IMR-90 (cell line): ENCODE measurements around the gene MICAL3. TPM values are rescaled to one million over a fixed set of nuclear protein-coding genes. Genes with fewer than 3 reads are reported as not detected.

Experiments
- ATAC-seq: fragments of 200-7000 bp; cut with Tn5 transposase; 2 replicates; pipeline ENCODE4 v1.9.1; 2020; ENCODE audit warnings: low read depth, mild to moderate bottlenecking, moderate library complexity
- BruUV-seq: library from RNA; stranded (reverse); fragments of 400-500 nt; replicated peaks from 2 replicates; lab custom pipeline; 2021; lab: Mats Ljungman, UMichigan
- CTCF ChIA-PET: fragments of 300-600 bp; formaldehyde crosslinking; extraction: SDS; loops from one replicate; lab custom pipeline; 2021; ENCODE audit warnings: antibody characterized with exemption; lab: Yijun Ruan, JAX
- POLR2A ChIA-PET: fragments of 300-600 bp; sonication (Branson Sonifier 250); formaldehyde crosslinking; loops from one replicate; lab custom pipeline; 2022; ENCODE audit warnings: antibody characterized with exemption; ENCODE audit not compliant: unreplicated experiment; lab: Charles Lee
- DNase-seq: peaks from one replicate; pipeline ENCODE4 v3.0.0; 2013
- H2AFZ ChIP-seq: replicated peaks from 2 replicates; pipeline ENCODE3; 2013; ENCODE audit warnings: low read length, mild to moderate bottlenecking; ENCODE audit not compliant: poor library complexity
- H2AK5ac ChIP-seq: 2 replicates; pipeline ENCODE4 v1.6.1; 2013; ENCODE audit warnings: low read depth, low read length, inconsistent platforms
- H2AK9ac ChIP-seq: replicated peaks from 2 replicates; pipeline ENCODE3; 2013; ENCODE audit warnings: mild to moderate bottlenecking, low read depth, low read length, moderate library complexity; ENCODE audit not compliant: poor library complexity
- H2BK120ac ChIP-seq: 2 replicates; pipeline ENCODE4 v1.6.1; 2013; ENCODE audit warnings: low read depth, low read length, inconsistent platforms
- H2BK15ac ChIP-seq: 3 replicates; pipeline ENCODE4 v1.6.1; 2013; ENCODE audit warnings: low read depth, low read length, inconsistent platforms
- H2BK20ac ChIP-seq: 2 replicates; pipeline ENCODE4 v1.6.1; 2013; ENCODE audit warnings: low read depth, mild to moderate bottlenecking, inconsistent platforms, low read length, moderate library complexity
- H2BK5ac ChIP-seq: 2 replicates; pipeline ENCODE4 v1.6.1; 2013; ENCODE audit warnings: mild to moderate bottlenecking, low read depth, low read length, inconsistent platforms; ENCODE audit not compliant: poor library complexity, severe bottlenecking
- H3K14ac ChIP-seq: replicated peaks from 2 replicates; pipeline ENCODE4 v1.6.1; 2013; ENCODE audit warnings: low read depth, low read length, inconsistent platforms
- H3K18ac ChIP-seq: 2 replicates; pipeline ENCODE4 v1.6.1; 2013; ENCODE audit warnings: low read depth, low read length, control low read depth
- H3K23ac ChIP-seq: 2 replicates; pipeline ENCODE4 v1.6.1; 2013; ENCODE audit warnings: low read depth, low read length, inconsistent platforms
- H3K27ac ChIP-seq: 2 replicates; pipeline ENCODE4 v1.5.1; 2013; ENCODE audit warnings: mild to moderate bottlenecking, control low read depth, low read length; ENCODE audit not compliant: insufficient read depth
- H3K27me3 ChIP-seq: 2 replicates; pipeline ENCODE4 v1.6.1; 2013; ENCODE audit warnings: low read length; ENCODE audit not compliant: control insufficient read depth, insufficient read depth
- H3K36me3 ChIP-seq: 2 replicates; pipeline ENCODE4 v1.6.1; 2013; ENCODE audit warnings: low read length, mixed read lengths; ENCODE audit not compliant: control insufficient read depth, insufficient read depth
- H3K4ac ChIP-seq: 2 replicates; pipeline ENCODE4 v1.6.1; 2013; ENCODE audit warnings: low read depth, low read length, inconsistent platforms
- H3K4me1 ChIP-seq: 2 replicates; pipeline ENCODE4 v1.6.1; 2013; ENCODE audit warnings: low read length, mixed read lengths; ENCODE audit not compliant: control insufficient read depth, insufficient read depth
- H3K4me2 ChIP-seq: 2 replicates; pipeline ENCODE4 v1.6.1; 2013; ENCODE audit warnings: low read depth, mild to moderate bottlenecking, control low read depth, low read length, moderate library complexity
- H3K4me3 ChIP-seq: 2 replicates; pipeline ENCODE4 v1.5.1; 2013; ENCODE audit warnings: low read depth, mild to moderate bottlenecking, control low read depth, low read length, moderate library complexity; ENCODE audit not compliant: insufficient read depth
- H3K56ac ChIP-seq: 2 replicates; pipeline ENCODE4 v1.6.1; 2013; ENCODE audit warnings: low read length, inconsistent platforms; ENCODE audit not compliant: insufficient read depth; ENCODE audit errors: extremely low read depth
- H3K79me1 ChIP-seq, 2 experiments: 2 replicates each; pipeline ENCODE4 v1.6.1; 2013; ENCODE audit warnings: low read length in 2 of 2, inconsistent platforms in 1 of 2, low read depth in 1 of 2
- H3K9ac ChIP-seq: 2 replicates; pipeline ENCODE4 v1.6.1; 2013; ENCODE audit warnings: low read depth, low read length, control low read depth
- H3K9me1 ChIP-seq: 2 replicates; pipeline ENCODE4 v1.6.1; 2013; ENCODE audit warnings: low read length, inconsistent platforms; ENCODE audit not compliant: insufficient read depth
- H3K9me3 ChIP-seq: 2 replicates; pipeline ENCODE4 v1.6.1; 2013; ENCODE audit warnings: low read length; ENCODE audit not compliant: control insufficient read depth, insufficient read depth
- H4K20me1 ChIP-seq: 2 replicates; pipeline ENCODE4 v1.6.1; 2013; ENCODE audit warnings: low read length, inconsistent platforms; ENCODE audit not compliant: insufficient read depth
- H4K5ac ChIP-seq: 2 replicates; pipeline ENCODE4 v1.6.1; 2013; ENCODE audit warnings: mild to moderate bottlenecking, low read depth, low read length, control low read depth
- H4K8ac ChIP-seq, 2 experiments: 2 replicates each; pipeline ENCODE4 v1.6.1; 2013; ENCODE audit warnings: low read depth in 2 of 2, low read length in 2 of 2, control low read depth in 1 of 2, inconsistent platforms in 1 of 2
- H4K91ac ChIP-seq: 2 replicates; pipeline ENCODE4 v1.6.1; 2013; ENCODE audit warnings: low read depth, low read length, inconsistent platforms; ENCODE audit not compliant: insufficient read depth
- BHLHE40 ChIP-seq: fragments of 150-350 bp; IDR thresholded peaks from 2 replicates; pipeline ENCODE4 v1.6.1; 2016; ENCODE audit warnings: mild to moderate bottlenecking, low read depth, low read length
- CHD1 ChIP-seq: IDR thresholded peaks from 2 replicates; pipeline ENCODE4 v1.6.1; 2012; ENCODE audit warnings: low read depth, low read length, improper control_type of control experiment
- CTCF ChIP-seq: conservative IDR thresholded peaks from 2 replicates; pipeline ENCODE4 v1.5.1; 2012; ENCODE audit warnings: mild to moderate bottlenecking, low read depth, low read length, improper control_type of control experiment
- FOS ChIP-seq: fragments of 150-350 bp; IDR thresholded peaks from 2 replicates; pipeline ENCODE4 v1.6.1; 2016; ENCODE audit warnings: low read depth, low read length
- POLR2A ChIP-seq: IDR thresholded peaks from 2 replicates; pipeline ENCODE4 v1.6.1; 2012; ENCODE audit warnings: mild to moderate bottlenecking, low read depth, low read length
- RAD21 ChIP-seq: IDR thresholded peaks from 2 replicates; pipeline ENCODE4 v1.6.1; 2012; ENCODE audit warnings: low read length, improper control_type of control experiment
- RCOR1 ChIP-seq: IDR thresholded peaks from 2 replicates; pipeline ENCODE4 v1.6.1; 2012; ENCODE audit warnings: mild to moderate bottlenecking, low read length, improper control_type of control experiment; ENCODE audit not compliant: insufficient replicate concordance
- SMC3 ChIP-seq: fragments of 150-350 bp; IDR thresholded peaks from 2 replicates; pipeline ENCODE4 v1.6.1; 2016; ENCODE audit warnings: low read depth, mild to moderate bottlenecking, antibody characterized with exemption, low read length, moderate library complexity
- USF2 ChIP-seq: fragments of 150-350 bp; IDR thresholded peaks from 2 replicates; pipeline ENCODE4 v1.6.1; 2017; ENCODE audit warnings: mild to moderate bottlenecking, antibody characterized with exemption, low read length, low read depth
- WGBS, 2 experiments: methylation state at CpG; one replicate each; pipeline versions ENCODE4 v1.1.5 to v1.1.7; 2013; ENCODE audit warnings: missing lambda C conversion rate in 2 of 2; ENCODE audit not compliant: insufficient read length in 1 of 2; ENCODE audit errors: extremely low coverage in 2 of 2; 5-methylcytosine and 5-hydroxymethylcytosine counted together
- dilution Hi-C: fragments of 300-500 bp; cut with HindIII; formaldehyde crosslinking; loops from one replicate; pipeline ENCODE4 v1.14.3; 2018; ENCODE audit warnings: low sequenced_read_pairs; ENCODE audit not compliant: unreplicated experiment
- in situ Hi-C: fragments of 300-500 bp; cut with MboI; formaldehyde crosslinking; loops from 3 replicates; pipeline ENCODE4 v1.14.3; 2019; ENCODE audit warnings: low sequenced_read_pairs, inconsistent platforms, mixed read lengths
- intact Hi-C: fragments of 100-400 bp; cut with micrococcal nuclease; formaldehyde crosslinking; loops from 2 replicates; pipeline ENCODE4 v1.10.0; 2022
- polyA plus RNA-seq, 3 experiments: library from polyadenylated mRNA; depleted of rRNA; stranded (reverse); fragments of >200 nt; gene quantifications; 2 replicates each; pipeline ENCODE4 v1.2.3, GENCODE V29; 2012; ENCODE audit warnings: low replicate concordance in 1 of 3
- total RNA-seq: library from RNA; depleted of rRNA; stranded (reverse); fragments of >200 nt; gene quantifications from 2 replicates; pipeline ENCODE4 v1.2.3, GENCODE V29; 2012

MICAL3 gene
- total and polyA plus RNA-seq, 2 of the 4 experiments (the other 2 are of a cell fraction) = 17.6 to 26.8 TPM

GRCh38 chr22:18013436-18013835, 10.9 kb downstream of the MICAL3 start:
- BruUV-seq = no TSS peak
- dilution Hi-C loops = no loop called here
- Histone ChIP-seq H3K9ac (no peak overlapping the region), H2AFZ (no peak overlapping the region), H3K4me3 (no peak overlapping the region), H3K36me3 (no peaks in the 10 kb centered on the region), H3K4ac (no peak overlapping the region), H3K56ac (no peak overlapping the region), H3K9me1 (peaks cover 5% of the 10 kb centered on the region), H2AK9ac (no peak overlapping the region), H2BK20ac (no peak overlapping the region), H4K20me1 (no peaks in the 10 kb centered on the region), H3K14ac (no peak overlapping the region), H3K9me3 (no peaks in the 10 kb centered on the region), H4K91ac (no peak overlapping the region), H2AK5ac (no peak overlapping the region), H2BK15ac (no peak overlapping the region), H3K18ac (no peak overlapping the region), H4K8ac (no peak overlapping the region), H4K5ac (no peak overlapping the region), H3K27me3 (no peaks in the 10 kb centered on the region), H2BK5ac (no peak overlapping the region), H3K79me1 (no peaks in the 10 kb centered on the region), H3K4me2 (no peak overlapping the region), H3K23ac (no peak overlapping the region), H3K27ac (no peak overlapping the region), H3K4me1 (peaks cover 3% of the 10 kb centered on the region), H2BK120ac (no peak overlapping the region)
- ATAC-seq (no peak), DNase-seq (no peak)
- TF ChIP-seq BHLHE40 = no peak
- no peak for TF ChIP-seq SMC3
- no peak for TF ChIP-seq RCOR1
- no peak for TF ChIP-seq CTCF
- no peak for TF ChIP-seq FOS
- TF ChIP-seq USF2 = no peak
- TF ChIP-seq RAD21 = no peak
- no peak for TF ChIP-seq CHD1
- no peak for TF ChIP-seq POLR2A
- ChIA-PET POLR2A (no interaction called here), CTCF (interaction anchor here (0.8 kb wide), 1 partner anchor 12 kb away, joined by 3 read pairs; no protein-coding TSS in a partner anchor)
- in situ Hi-C loops = no loop called here
- WGBS, 2 experiments = no CpG with 5 or more reads among the region's 2 CpGs
- intact Hi-C loops = no loop called here
